Measurements from ENCODE around the gene MEX3B.

Gene MEX3B
- total RNA-seq = 4.0 to 17.5 reads per million in 2 donors

DNA sequence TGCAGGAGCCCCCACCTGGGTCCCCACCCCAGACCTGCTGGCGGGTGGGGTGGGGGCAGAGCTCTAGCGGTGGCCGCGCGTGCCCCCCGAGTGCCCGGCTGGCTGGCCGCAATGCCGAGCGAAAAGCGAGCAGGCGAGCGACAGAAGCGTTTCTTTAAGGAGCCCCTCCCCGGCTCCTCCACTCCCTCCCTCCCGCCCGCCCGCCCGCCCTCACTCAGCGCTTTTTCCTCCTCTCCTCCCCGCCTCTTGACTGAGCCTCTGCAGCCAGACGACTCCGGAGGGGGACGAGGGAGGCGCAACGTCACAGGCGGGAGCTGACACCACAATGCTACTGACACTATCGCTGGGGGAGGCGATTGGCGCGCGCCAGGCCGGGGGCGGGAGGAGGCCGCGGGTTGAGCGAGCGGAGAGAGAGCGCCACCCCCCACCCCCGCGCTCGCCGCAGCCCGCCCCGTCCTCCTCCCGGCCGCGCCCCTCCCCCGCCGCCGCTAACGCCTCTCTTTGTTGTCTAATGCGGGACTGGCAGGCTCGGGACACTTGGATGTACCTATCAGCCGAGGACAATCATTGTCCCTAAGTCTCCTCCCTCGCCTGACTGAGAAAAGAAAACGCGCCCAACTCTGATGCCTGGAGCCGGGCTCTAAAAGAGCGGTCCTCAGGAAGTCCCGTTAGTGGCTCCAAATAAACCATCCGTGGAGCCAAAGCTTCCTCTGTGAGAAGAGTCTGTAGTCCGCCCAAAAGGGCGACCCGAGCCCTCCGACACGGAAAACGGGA lies at the start of gene MEX3B:
Gene MEX3B, minus strand, starts transcription at position 127 of the 774 bp plus-strand sequence. CDS start 313 bp downstream, outside the sequence.
- DNase-seq = peak; percentile 59 to 97 (median 82)

GRCh38 chr15:82093774-82094211 lies 48.0 kb upstream of the MEX3B start:
- no peak for DNase-seq

DNA sequence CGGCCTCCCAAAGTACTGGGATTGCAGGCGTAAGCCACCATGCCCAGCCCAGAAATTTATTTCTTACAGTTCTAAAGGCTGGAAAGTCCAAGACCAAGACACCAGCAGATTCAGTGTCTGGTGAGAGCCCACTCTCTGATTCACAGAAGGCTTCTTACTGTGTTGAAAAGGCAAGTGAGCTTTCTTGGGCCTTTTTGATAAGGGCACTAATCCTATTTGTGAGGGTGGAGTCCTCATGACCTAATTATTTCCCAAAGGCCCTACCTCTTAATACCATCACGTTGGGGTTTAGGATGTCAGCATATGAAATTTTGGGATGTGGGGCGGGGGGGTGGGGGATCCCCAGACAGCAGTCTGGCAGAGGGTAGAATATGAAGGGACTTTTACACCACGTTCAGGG lies 47.5 kb upstream of the MEX3B start:
- DNase-seq = no peak

- DNase-seq = no peak
These were observed 45.9 kb upstream of the MEX3B start for GRCh38 chr15:82091636-82092140.

DNA sequence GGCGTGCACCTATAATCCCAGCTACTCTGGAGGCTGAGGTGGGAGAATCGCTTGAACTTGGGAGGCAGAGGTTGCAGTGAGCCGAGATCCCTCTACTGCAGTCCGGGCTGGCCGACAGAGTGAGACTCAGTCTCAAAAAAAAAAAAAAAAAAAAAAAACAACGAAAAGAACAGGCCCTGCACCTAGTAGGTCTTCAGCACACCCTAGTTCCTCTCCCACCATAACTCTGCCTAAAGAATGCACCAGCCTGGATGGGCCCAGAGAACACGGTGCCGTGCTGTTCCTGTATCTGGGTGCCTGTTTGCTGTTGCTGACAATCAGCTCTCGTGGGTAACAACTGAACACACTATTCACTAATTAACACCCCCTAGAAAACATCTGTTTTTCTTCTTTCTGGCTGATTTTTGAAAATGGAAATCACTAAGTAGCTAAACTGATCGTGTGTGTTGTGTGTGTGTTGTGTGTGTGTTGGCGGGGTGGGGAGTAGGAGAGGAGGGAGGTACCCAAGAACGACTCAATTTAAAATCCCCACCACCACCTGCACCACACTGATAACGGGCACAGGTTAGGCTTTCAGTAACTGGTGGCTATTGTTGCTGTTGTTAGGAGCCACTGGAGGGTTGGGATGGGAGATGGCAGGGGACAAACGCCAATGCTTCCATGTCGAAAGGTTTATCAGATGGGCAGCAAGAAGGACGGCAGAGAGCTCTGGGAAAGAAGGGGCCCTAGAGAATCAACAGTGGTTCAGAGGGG lies 40.6 kb upstream of the MEX3B start:
- DNase-seq = no peak

- no peak for DNase-seq
These were observed 36.3 kb upstream of the MEX3B start for GRCh38 chr15:82081914-82082762.

GRCh38 chr15:82080774-82081173 lies 35.0 kb upstream of the MEX3B start:
- no peak for DNase-seq

- DNase-seq = no peak
These were observed 33.9 kb upstream of the MEX3B start for GRCh38 chr15:82079736-82080135.

GRCh38 chr15:82074610-82075009 lies 28.8 kb upstream of the MEX3B start:
- no peak for DNase-seq

DNA sequence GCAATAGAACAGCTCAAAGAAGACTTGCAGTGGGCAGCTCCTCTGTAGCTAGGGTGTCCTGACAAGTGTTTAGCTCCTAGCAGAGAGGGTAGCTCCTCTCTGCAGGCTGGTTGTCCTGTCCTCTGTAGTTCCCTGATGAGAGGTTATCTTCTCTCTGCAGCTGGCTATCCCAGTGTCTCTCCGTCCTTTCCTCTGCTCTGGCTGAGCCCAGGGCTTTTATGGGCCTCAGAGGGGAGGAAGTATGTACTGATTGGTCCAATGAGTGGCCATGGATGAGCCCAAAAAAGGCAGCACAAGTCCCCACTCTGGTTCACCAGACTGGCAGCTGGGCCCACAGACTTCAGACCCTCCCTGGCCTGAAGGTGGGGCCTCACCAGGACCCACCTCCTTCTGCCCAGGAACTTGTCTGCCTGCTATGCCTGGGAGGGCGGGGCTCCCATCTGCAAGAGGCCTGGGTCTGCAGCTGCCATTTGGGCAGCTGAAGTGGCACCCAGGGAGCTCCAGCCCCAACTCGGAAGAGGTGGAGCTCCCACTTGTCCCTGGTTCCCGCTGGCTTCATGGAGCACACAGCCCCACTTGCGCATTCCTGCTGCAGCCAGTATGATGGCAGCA lies 27.2 kb upstream of the MEX3B start:
- no peak for DNase-seq

GRCh38 chr15:82066455-82066854 lies 20.6 kb upstream of the MEX3B start:
- DNase-seq = no peak

GRCh38 chr15:82064824-82065223 lies 19.0 kb upstream of the MEX3B start:
- no peak for DNase-seq

DNA sequence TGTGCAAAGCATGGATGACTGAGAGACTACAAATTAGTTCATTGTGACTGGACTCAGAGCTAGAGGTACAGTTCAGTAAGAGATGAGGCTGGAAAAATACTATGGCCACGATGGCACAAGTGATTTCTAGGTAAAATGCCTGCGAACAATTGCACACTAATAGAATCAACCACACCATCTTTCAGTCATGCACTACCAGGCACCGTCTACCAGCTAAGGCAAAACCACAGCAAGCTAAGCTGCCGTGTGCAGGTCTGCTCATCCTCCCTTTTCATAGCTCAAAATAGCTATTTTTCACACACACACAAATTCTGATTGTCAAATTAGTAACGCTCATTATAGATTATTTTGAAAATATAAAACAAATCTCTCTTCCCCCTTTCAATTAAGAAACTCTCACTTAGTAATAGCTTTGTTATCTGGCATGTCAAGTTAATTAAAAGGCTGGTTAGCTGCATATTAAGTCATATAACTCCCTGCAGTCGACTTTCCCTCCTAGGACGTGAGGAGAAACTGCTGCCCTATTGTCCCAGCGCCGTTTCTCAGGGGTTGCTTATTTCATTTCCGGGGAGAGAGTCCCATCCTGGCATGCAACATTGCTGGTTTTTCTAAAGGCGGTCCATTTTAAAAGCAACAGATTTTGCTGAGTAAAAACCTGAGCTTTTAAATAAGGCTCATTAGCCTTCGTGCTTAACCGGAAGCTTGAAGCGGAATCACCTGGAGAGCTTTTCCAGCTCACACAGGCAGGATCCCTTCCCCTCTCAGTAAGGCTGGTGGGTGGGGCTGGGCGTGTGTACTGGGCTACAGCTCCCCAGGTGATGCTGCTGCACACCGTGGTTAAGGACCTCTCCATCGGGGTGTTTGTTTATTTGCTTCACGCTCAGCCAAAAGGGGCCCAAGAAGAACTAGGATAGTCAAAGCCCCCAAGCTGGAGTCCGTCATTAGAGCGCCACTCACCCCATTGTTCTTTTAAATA lies 16.9 kb upstream of the MEX3B start:
- DNase-seq = no peak

- no peak for DNase-seq
These were observed 15.0 kb upstream of the MEX3B start for GRCh38 chr15:82060817-82061216.

GRCh38 chr15:82058517-82059204 lies 12.8 kb upstream of the MEX3B start:
- DNase-seq = no peak

GRCh38 chr15:82058026-82058425 lies 12.2 kb upstream of the MEX3B start:
- no peak for DNase-seq

GRCh38 chr15:82056958-82057823 lies 11.4 kb upstream of the MEX3B start:
- no peak for DNase-seq

- no peak for DNase-seq
These were observed 6.9 kb upstream of the MEX3B start for GRCh38 chr15:82052751-82053150.

DNA sequence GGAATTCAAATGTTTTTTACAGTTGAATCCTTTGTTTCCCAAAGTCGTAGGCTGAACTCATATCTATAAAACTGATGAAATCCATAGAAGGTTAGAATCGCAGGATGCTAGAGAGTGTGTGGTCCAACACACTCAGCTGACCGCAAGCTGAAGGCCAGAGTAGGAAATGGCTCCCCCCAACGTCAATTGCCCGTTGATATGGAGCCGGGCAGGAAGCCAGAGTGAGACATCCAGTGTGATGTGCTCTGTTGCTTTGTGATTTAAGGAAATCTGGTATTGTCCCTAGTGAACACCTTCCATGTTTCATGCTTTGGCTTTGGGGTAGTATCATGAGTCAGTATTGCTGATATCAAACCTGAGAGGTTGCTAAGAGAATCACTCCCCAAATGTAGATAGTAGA lies 5.8 kb upstream of the MEX3B start:
- DNase-seq = no peak

Measured in T-helper 2 cell (primary cell).